Measurements from ENCODE around the gene MBNL1.

GRCh38 chr3:152301745-152302181 is 33.0 kb downstream of the MBNL1 start:
- TF ChIP-seq CTCF (IDR thresholded peaks at IDR 0.05) = no peak
- no peak for TF ChIP-seq POLR2A (IDR thresholded peaks at IDR 0.05)
